GM19239 (cell line): ENCODE data around the gene SLC38A2.

Experiments
- DNase-seq: peaks from one replicate; pipeline ENCODE4 v3.0.0; 2011; ENCODE audit warnings: low spot score; ENCODE audit not compliant: insufficient read length
- FAIRE-seq: peaks from 2 replicates; lab custom pipeline; 2011; peaks lifted over from hg19 to GRCh38; lab: Jason Lieb, UNC

SLC38A2 gene

DNA sequence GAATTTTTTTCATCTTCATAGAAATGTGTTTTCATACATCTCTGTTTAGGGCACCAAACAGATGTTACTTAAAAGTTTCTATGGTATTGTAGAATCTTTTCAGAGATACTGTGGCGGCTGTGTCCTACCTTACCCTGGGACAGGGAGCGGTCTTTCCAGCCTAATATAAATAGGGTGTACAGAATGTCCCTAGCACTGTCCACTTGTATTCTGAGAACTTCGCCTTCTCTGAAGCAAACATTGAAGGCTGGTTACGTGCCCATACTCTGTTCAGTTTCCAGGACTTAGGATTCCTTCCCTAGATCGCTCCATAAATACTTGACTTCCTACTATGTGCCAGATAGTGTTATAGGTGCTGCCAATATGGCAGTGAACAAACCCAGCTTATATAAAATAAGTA is 24.3 kb upstream of the SLC38A2 start:
- DNase-seq = no peak

DNA sequence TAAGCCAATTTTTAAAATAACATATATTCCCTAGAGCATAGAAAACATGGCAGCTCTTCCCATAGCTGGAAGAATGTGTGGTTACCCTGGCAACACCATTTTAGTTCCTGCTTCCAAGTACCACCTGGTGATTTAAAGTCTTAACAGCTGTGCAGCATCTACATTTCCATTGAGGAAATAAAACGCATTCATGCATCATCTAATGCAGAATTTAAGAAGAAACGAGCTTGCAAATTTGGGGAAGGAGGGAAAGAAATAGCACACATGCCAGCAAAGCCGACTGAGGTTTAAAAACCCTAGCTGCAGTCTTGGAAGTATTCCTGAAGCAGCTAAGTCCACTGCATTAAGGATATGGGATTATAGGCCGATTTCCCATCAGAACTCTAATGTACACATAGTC is 22.8 kb upstream of the SLC38A2 start:
- FAIRE-seq (no peak), DNase-seq (no peak)

More for the DNA sequence above, 24.3 kb upstream of the SLC38A2 start:
- FAIRE-seq = no peak

DNA sequence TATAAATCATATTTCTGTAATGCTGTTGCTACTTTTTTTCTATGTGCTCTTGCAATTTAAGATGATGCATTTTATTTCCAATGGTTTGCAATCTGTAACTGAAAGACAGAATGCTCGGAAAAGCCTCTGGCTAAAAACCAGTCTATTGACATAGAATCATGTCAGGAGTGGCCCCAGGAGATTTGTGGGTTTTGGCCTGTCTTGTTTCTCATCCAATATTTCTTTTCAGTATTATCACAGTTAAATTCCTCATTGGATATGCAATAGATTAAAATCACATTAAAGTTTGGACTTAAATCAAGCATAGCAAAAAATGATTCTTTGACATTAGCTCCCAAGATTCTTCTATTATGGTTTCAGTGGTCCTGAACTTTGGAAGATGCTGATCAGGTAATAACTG is 19.1 kb upstream of the SLC38A2 start:
- FAIRE-seq (no peak), DNase-seq (no peak)

DNA sequence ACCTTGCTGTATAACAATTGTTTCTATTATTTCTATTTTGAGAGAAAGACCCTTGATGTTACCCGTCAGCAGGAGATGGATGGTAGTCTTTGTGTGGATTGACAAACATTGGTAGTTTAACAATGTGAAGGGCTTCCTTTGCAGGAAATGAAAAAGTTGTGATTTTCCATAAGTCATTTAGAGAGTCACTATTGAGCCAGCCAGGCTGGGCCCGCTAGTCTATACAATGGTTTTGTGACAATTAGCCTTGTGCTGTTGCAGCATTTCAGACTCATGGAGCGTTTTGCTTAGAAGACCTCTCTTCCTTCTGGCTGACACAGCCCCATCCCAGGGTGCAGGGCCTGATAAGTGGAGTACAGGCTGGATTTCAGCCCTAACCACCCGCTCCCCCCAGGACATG is 18.3 kb upstream of the SLC38A2 start:
- peak; percentile 82 for FAIRE-seq
- no peak for DNase-seq

DNA sequence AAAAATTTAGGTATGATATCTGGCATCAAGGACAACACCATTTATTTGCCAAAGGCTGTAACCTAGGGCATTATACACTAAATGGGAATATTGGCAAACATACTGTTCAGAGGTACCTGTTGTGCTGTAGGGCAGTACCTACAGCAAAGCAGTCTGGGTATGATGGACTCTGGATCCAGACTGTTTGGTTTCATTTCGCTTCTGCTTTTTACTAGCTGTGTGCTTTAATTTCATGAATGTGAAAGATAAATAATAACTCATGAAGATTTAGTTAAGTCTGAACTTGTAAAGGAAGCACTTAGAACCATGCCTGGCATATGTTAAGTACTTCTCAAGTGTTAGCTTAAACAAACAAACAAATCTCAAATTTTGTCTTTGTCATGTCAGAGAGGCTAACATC is 17.7 kb upstream of the SLC38A2 start:
- FAIRE-seq (peak; percentile 86), DNase-seq (no peak)

- DNase-seq = no peak
- FAIRE-seq = peak; percentile 56
Measured at GRCh38 chr12:46389031-46389616, 16.6 kb upstream of the SLC38A2 start.

DNA sequence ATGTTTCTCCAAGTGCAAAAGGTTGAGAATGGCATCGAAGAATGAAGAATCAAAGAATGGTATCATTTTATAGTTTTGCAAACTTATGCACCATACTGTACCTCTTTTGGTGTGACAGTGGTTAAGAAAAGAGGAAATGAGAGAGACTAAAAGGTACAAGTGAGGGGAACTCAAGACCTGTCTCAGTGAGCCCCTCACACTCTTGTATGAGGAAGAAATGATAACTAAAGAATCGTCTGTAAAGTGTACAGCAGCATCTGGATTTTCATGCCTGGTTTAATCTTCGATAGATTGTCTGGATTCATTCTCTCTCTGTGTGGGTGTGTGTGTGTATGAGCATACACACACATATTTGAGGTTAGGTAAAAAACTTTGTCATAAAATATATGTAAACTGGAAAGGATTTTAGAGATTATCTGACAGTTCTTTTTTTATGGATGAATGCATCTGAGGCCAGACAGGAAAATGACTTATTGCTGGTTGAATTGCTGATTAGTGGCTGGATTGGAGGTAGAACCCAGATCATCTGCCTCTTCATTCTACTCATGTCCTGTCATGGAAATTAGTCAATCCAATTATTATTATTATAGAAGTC is 16.0 kb upstream of the SLC38A2 start:
- FAIRE-seq (peak; percentile 83), DNase-seq (no peak)

DNA sequence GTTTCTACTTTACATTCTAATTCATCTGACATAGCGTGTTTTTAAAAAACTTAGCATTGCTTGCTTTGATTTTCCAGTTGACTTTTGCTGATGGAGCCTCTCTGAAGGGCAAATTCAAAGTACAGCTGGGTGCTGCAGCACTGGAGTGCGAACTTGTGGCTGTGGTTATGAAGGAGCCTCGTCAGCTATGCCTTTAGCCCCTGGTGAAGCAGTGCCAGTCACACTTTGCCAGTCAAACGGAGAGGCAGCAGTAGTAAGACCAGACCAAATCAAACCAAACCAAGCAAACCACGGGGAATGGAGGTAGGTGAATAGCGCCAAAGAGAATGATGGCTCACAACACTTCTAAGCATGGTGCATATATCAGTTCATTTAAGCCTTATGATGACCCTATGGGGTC is 15.1 kb upstream of the SLC38A2 start:
- DNase-seq (no peak), FAIRE-seq (peak; percentile 92)

- FAIRE-seq (peak; percentile 90), DNase-seq (no peak)
Measured at GRCh38 chr12:46386877-46387629, 14.5 kb upstream of the SLC38A2 start.

DNA sequence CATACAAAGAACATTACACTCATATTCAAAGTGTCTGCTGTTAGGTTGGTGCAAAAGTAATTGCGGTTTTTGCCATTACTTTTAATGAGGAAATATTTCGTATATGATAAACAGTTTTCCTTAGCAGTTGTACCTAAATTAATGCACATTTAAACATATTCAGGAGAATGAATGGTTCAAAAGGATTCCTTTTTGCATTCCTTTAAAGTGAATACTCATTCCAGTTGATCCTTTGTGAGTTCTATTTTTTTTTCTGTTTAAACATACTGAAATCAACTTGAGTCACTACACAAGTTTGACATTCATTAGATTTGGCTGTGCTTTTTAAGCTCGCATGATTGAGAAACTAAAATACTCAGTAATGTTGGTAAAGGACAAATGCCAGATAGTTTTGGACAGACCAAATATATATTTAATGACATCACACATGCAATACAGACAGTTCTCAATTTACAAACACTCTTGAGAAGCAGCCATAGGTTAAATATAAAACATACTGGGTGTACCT is 13.8 kb upstream of the SLC38A2 start:
- DNase-seq = no peak

GRCh38 chr12:46385438-46385837 is 12.9 kb upstream of the SLC38A2 start:
- no peak for DNase-seq
- peak; percentile 47 for FAIRE-seq

More for the DNA sequence above, 13.8 kb upstream of the SLC38A2 start:
- peak; percentile 26 for FAIRE-seq

- no peak for DNase-seq
- FAIRE-seq = peak; percentile 4
Measured at GRCh38 chr12:46384451-46385309, 12.1 kb upstream of the SLC38A2 start.

DNA sequence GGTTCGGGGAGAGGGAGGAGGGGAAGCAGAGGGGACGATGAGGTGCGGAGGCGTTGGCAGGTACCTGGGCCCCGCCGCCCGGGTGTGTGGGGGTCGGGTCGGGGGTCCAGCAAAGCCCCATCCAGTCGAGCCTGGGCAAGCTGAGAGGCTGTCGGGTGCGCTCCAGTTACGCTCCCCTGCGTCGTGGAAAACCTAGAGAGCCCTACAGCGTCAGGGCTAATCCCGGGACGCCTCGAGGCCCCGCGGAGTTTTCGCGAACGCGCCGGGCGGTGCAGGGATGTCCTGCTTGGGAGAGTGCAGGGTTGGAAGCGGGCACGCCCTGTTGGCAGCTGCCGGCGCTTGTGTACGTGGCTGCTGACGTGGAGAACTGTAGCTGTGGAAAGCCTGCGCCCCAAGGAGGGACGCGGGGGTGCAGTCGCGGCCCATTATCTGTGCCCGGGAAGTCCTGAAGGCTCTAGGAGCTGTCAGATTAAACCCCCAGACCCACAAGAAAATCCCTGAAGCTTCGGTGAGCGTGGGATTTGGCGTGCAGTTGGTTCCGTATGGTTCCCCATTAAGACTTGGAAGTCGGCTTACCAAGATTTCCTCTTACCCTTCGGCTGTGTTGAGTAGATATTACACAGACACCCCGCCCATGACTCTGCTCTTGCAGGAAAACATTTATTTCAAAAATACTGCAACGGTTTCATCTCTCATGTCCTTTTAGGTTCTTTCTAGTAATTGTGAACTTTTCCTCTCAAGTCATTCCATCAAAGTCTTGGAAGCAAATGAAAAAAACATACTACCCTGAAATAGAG is 11.3 kb upstream of the SLC38A2 start:
- FAIRE-seq = peak; percentile 83
- no peak for DNase-seq

- FAIRE-seq = peak; percentile 83
- peak; percentile 48 for DNase-seq
Measured at GRCh38 chr12:46382964-46383653, 10.5 kb upstream of the SLC38A2 start.

GRCh38 chr12:46382408-46382963 is 9.9 kb upstream of the SLC38A2 start:
- DNase-seq (no peak), FAIRE-seq (peak; percentile 47)

DNA sequence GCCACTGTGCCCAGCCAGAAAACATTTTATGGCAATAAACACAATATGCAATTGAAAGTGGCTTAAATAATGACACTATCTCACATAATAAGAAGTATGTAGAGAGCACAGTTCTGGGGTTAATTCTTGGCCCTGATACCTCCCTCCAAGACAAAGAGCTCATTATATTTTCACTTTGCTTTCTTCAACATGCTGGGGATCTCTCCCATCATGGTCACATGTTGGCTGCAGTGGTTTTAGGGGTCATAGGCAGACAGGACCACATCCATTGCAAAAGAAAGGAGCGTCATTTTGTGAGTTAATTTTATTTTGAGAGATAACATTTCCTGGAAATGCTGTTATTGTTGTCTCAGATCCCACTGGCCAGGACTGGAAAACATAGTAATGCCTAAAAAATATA is 8.3 kb upstream of the SLC38A2 start:
- FAIRE-seq (no peak), DNase-seq (no peak)

DNA sequence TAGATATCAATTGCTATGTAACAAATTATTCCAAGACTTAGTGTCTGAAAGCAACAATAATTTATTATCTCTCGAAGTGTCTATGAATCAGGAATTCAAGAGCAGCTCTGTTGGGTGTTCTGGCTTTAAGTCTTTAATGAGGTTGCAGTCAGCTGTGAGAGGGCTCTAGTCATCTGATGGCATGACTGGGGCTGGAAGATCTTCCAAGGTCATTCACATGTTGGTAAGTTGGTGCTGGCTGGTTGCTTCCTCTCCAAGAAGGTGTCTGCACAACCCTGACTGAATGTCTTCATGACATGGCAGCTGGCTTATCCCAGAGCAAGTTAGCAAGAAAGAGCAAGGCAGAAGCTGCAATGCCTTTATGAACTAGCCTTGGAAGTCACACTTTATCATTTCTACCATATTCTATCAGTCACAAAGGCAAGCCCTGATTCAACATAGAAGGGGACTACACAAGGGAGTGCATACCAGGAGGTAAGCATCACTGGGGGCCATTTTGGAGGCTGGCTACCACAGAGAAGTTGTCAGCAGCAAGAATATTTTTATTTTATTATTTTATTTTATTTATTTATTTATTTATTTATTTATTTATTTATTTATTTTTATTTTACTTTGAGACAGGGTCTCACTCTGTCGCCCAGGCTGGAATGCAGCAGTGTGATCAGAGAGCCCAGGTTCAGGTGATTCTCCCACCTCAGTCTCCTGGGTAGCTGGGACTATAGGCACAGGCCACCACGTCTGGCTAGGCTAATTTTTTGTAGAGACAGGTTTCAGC is 7.6 kb upstream of the SLC38A2 start:
- no peak for FAIRE-seq
- DNase-seq = no peak

GRCh38 chr12:46379352-46379751 is 6.8 kb upstream of the SLC38A2 start:
- no peak for DNase-seq
- FAIRE-seq = no peak
